Measurements from ENCODE around the gene RASAL1.

Gene RASAL1

GRCh38 chr12:113101751-113102150, 33.8 kb downstream of the RASAL1 start:
- TF ChIP-seq CTCF (conservative IDR thresholded peaks at IDR 0.05; ENCODE audit: low read depth, low read length) = no peak
- DNase-seq (ENCODE audit: low read depth) = no peak
- no peak overlapping the region for H3K4me3 ChIP-seq (ENCODE audit: low read length)

GRCh38 chr12:113099764-113100163, 35.8 kb downstream of the RASAL1 start:
- no peak for DNase-seq (ENCODE audit: low read depth)
- H3K4me3 ChIP-seq (ENCODE audit: low read length) = no peak overlapping the region
- TF ChIP-seq CTCF (conservative IDR thresholded peaks at IDR 0.05; ENCODE audit: low read depth, low read length) = no peak

- H3K4me3 ChIP-seq (ENCODE audit: low read length) = no peak overlapping the region
- TF ChIP-seq CTCF (conservative IDR thresholded peaks at IDR 0.05; ENCODE audit: low read depth, low read length) = no peak
- no peak for DNase-seq (ENCODE audit: low read depth)
Observed at GRCh38 chr12:113099364-113099763, 36.2 kb downstream of the RASAL1 start.

GRCh38 chr12:113098441-113099028, 37.0 kb downstream of the RASAL1 start:
- DNase-seq (ENCODE audit: low read depth) = peak; percentile 55
- H3K4me3 ChIP-seq (ENCODE audit: low read length) = no peak overlapping the region

GRCh38 chr12:113097716-113098440, 37.7 kb downstream of the RASAL1 start:
- DNase-seq (ENCODE audit: low read depth) = no peak
- no peak overlapping the region for H3K4me3 ChIP-seq (ENCODE audit: low read length)
- no peak for TF ChIP-seq CTCF (conservative IDR thresholded peaks at IDR 0.05; ENCODE audit: low read depth, low read length)

More at GRCh38 chr12:113098441-113099028, 37.0 kb downstream of the RASAL1 start:
- TF ChIP-seq CTCF (conservative IDR thresholded peaks at IDR 0.05; ENCODE audit: low read depth, low read length) = peak; percentile 87

GRCh38 chr12:113096675-113097461, 38.7 kb downstream of the RASAL1 start:
- H3K4me3 ChIP-seq (ENCODE audit: low read length) = no peak overlapping the region
- no peak for DNase-seq (ENCODE audit: low read depth)
- no peak for TF ChIP-seq CTCF (conservative IDR thresholded peaks at IDR 0.05; ENCODE audit: low read depth, low read length)
